H9 (cell line): ENCODE data around the gene REXO4. TPM values are rescaled to one million over a fixed set of nuclear protein-coding genes. Genes with fewer than 3 reads are reported as not detected.

Experiments
- DNase-seq: peaks from one replicate; pipeline ENCODE4 v3.0.0-alpha.2; 2017
- H2AFZ ChIP-seq: one replicate; pipeline ENCODE4 v1.6.1; 2013; ENCODE audit warnings: mild to moderate bottlenecking, low read length, control low read depth, moderate library complexity
- H2AK5ac ChIP-seq: 2 replicates; pipeline ENCODE4 v1.6.1; 2013; ENCODE audit warnings: low read length, control low read depth, mixed read lengths; ENCODE audit not compliant: insufficient read length
- H2BK120ac ChIP-seq: one replicate; pipeline ENCODE4 v1.6.1; 2013; ENCODE audit warnings: low read depth, mild to moderate bottlenecking, low read length, control low read depth, inconsistent platforms; ENCODE audit not compliant: poor library complexity, severe bottlenecking
- H2BK12ac ChIP-seq: 2 replicates; pipeline ENCODE4 v1.6.1; 2013; ENCODE audit warnings: low read length, control low read depth, mixed read lengths, low read depth; ENCODE audit not compliant: insufficient read length
- H2BK15ac ChIP-seq: 2 replicates; pipeline ENCODE4 v1.6.1; 2013; ENCODE audit warnings: low read depth, low read length, control low read depth
- H2BK20ac ChIP-seq: one replicate; pipeline ENCODE4 v1.6.1; 2013; ENCODE audit warnings: low read depth, mild to moderate bottlenecking, low read length, control low read depth, inconsistent platforms; ENCODE audit not compliant: poor library complexity, severe bottlenecking
- H2BK5ac ChIP-seq: 2 replicates; pipeline ENCODE4 v1.6.1; 2013; ENCODE audit warnings: low read length, control low read depth, mixed read lengths; ENCODE audit not compliant: insufficient read length
- H3K14ac ChIP-seq: 2 replicates; pipeline ENCODE4 v1.6.1; 2013; ENCODE audit warnings: low read length, control low read depth; ENCODE audit not compliant: insufficient read depth
- H3K18ac ChIP-seq: 2 replicates; pipeline ENCODE4 v1.6.1; 2013; ENCODE audit warnings: low read depth, mild to moderate bottlenecking, mixed read lengths, low read length, control low read depth; ENCODE audit not compliant: insufficient read length
- H3K23ac ChIP-seq: 2 replicates; pipeline ENCODE4 v1.6.1; 2013; ENCODE audit warnings: low read length, control low read depth, mixed read lengths, low read depth; ENCODE audit not compliant: insufficient read length
- H3K23me2 ChIP-seq: 2 replicates; pipeline ENCODE4 v1.6.1; 2013; ENCODE audit warnings: low read depth, mild to moderate bottlenecking, mixed read lengths, low read length, control low read depth; ENCODE audit not compliant: insufficient read length, poor library complexity, severe bottlenecking
- H3K27ac ChIP-seq: 2 replicates; pipeline ENCODE4 v1.5.1; 2013; ENCODE audit warnings: low read length, control low read depth, mixed read lengths, low read depth; ENCODE audit not compliant: insufficient read length
- H3K27me3 ChIP-seq: 2 replicates; pipeline ENCODE4 v1.6.1; 2013; ENCODE audit warnings: low read length, control low read depth, inconsistent platforms; ENCODE audit not compliant: insufficient read depth
- H3K4ac ChIP-seq: 2 replicates; pipeline ENCODE4 v1.6.1; 2013; ENCODE audit warnings: low read depth, mild to moderate bottlenecking, control low read depth, inconsistent platforms, low read length, moderate library complexity
- H3K4me1 ChIP-seq: 2 replicates; pipeline ENCODE4 v1.6.1; 2013; ENCODE audit warnings: low read length, control low read depth, inconsistent platforms; ENCODE audit not compliant: insufficient read depth
- H3K4me2 ChIP-seq: 2 replicates; pipeline ENCODE4 v1.6.1; 2013; ENCODE audit warnings: low read length, control low read depth, mixed read lengths; ENCODE audit not compliant: insufficient read length, insufficient read depth
- H3K56ac ChIP-seq: 2 replicates; pipeline ENCODE4 v1.6.1; 2013; ENCODE audit warnings: low read depth, mild to moderate bottlenecking, mixed read lengths, low read length, control low read depth; ENCODE audit not compliant: insufficient read length
- H3K79me1 ChIP-seq: 2 replicates; pipeline ENCODE4 v1.6.1; 2013; ENCODE audit warnings: low read depth, mild to moderate bottlenecking, moderate library complexity, low read length, control low read depth, inconsistent platforms; ENCODE audit not compliant: insufficient read depth, poor library complexity, severe bottlenecking
- H3K79me2 ChIP-seq: 2 replicates; pipeline ENCODE4 v1.6.1; 2013; ENCODE audit warnings: low read length, control low read depth, inconsistent platforms; ENCODE audit not compliant: insufficient read depth
- H3K9ac ChIP-seq: 2 replicates; pipeline ENCODE4 v1.6.1; 2013; ENCODE audit warnings: low read length, control low read depth, mixed read lengths; ENCODE audit not compliant: insufficient read length; ENCODE audit errors: extremely low read depth
- H3K9me3 ChIP-seq: one replicate; pipeline ENCODE4 v1.6.1; 2013; ENCODE audit warnings: low read depth, low read length, inconsistent platforms; ENCODE audit not compliant: control insufficient read depth
- H3T11ph ChIP-seq: one replicate; pipeline ENCODE4 v1.6.1; 2013; ENCODE audit warnings: mild to moderate bottlenecking, low read length, control low read depth, inconsistent platforms
- H4K20me1 ChIP-seq: one replicate; pipeline ENCODE4 v1.6.1; 2013; ENCODE audit not compliant: control insufficient read depth, insufficient read length, insufficient read depth
- H4K5ac ChIP-seq: 2 replicates; pipeline ENCODE4 v1.6.1; 2013; ENCODE audit warnings: low read depth, mild to moderate bottlenecking, mixed read lengths, low read length, control low read depth; ENCODE audit not compliant: insufficient read length
- H4K8ac ChIP-seq: replicated peaks from 2 replicates; pipeline ENCODE4 v1.6.1; 2013; ENCODE audit warnings: low read length, control low read depth, mixed read lengths, low read depth; ENCODE audit not compliant: insufficient read length
- H4K91ac ChIP-seq: 2 replicates; pipeline ENCODE4 v1.6.1; 2013; ENCODE audit warnings: low read depth, mild to moderate bottlenecking, moderate library complexity, mixed read lengths, low read length, control low read depth; ENCODE audit not compliant: insufficient read length
- H3K27ac Mint-ChIP-seq, 3 experiments: 2 replicates in 2 of 3; 3 replicates in 1 of 3; pipeline ENCODE4 v1.8.0; 2020 to 2021; ENCODE audit warnings: mixed read lengths in 3 of 3, mild to moderate bottlenecking in 1 of 3, moderate library complexity in 1 of 3
- H3K27me3 Mint-ChIP-seq: 2 replicates; pipeline ENCODE4 v1.8.0; 2021; ENCODE audit warnings: low read depth, mild to moderate bottlenecking, moderate library complexity, mixed read lengths
- H3K36me3 Mint-ChIP-seq, 3 experiments: 2 replicates in 2 of 3; 3 replicates in 1 of 3; pipeline ENCODE4 v1.8.0; 2020 to 2021; ENCODE audit warnings: low read depth in 3 of 3, mixed read lengths in 3 of 3; ENCODE audit not compliant: insufficient read depth in 1 of 3
- H3K4me1 Mint-ChIP-seq, 2 experiments: 2 replicates each; pipeline ENCODE4 v1.8.0; 2020; ENCODE audit warnings: mixed read lengths in 2 of 2
- H3K4me3 Mint-ChIP-seq, 2 experiments: 2 replicates in 1 of 2; 3 replicates in 1 of 2; pipeline ENCODE4 v1.8.0; 2020 to 2021; ENCODE audit warnings: mild to moderate bottlenecking in 2 of 2, mixed read lengths in 2 of 2, moderate library complexity in 1 of 2
- H3K9me3 Mint-ChIP-seq, 2 experiments: 2 replicates in 1 of 2; 3 replicates in 1 of 2; pipeline ENCODE4 v1.8.0; 2020; ENCODE audit warnings: mild to moderate bottlenecking in 2 of 2, mixed read lengths in 2 of 2, moderate library complexity in 1 of 2
- CTCF ChIP-seq: fragments of 200-600 bp; sonication (generic); conservative IDR thresholded peaks from 3 replicates; pipeline ENCODE4 v1.8.0; 2021; ENCODE audit warnings: antibody characterized with exemption, mild to moderate bottlenecking
- WGBS: extraction: QIAGEN DNeasy Blood & Tissue Kit; methylation state at CpG from one replicate; pipeline ENCODE4 v1.1.7; 2013; ENCODE audit warnings: missing lambda C conversion rate, low lambda C conversion rate, mixed read lengths; ENCODE audit not compliant: insufficient read length; ENCODE audit errors: extremely low coverage; 5-methylcytosine and 5-hydroxymethylcytosine counted together
- total RNA-seq: library from RNA; stranded (reverse); gene quantifications from 2 replicates; pipeline ENCODE4 v1.2.1, GENCODE V29; 2021

Gene REXO4
- total RNA-seq, 1 experiment from 2014 or later = 35.2 TPM

- Histone ChIP-seq H3K56ac (no peak overlapping the region), H2BK120ac (no peak overlapping the region), H3K14ac (no peak overlapping the region), H3K9me3 (no peaks in the 10 kb centered on the region), H3K9ac (no peak overlapping the region), H4K91ac (no peak overlapping the region), H3K23me2 (peaks cover 10% of the 10 kb centered on the region), H2BK12ac (no peak overlapping the region), H2AFZ (no peak overlapping the region), H3K23ac (no peak overlapping the region), H3T11ph (no peak overlapping the region), H3K18ac (no peak overlapping the region), H2BK5ac (no peak overlapping the region), H2BK15ac (no peak overlapping the region), H3K27me3 (no peaks in the 10 kb centered on the region), H3K4ac (no peak overlapping the region), H4K5ac (no peak overlapping the region), H4K8ac (no peak overlapping the region), H3K4me1 (no peaks in the 10 kb centered on the region), H2AK5ac (no peak overlapping the region), H3K79me2 (no peaks in the 10 kb centered on the region; the same call in 1 of the 2 replicates), H2BK20ac (no peak overlapping the region), H4K20me1 (no peaks in the 10 kb centered on the region), H3K27ac (no peak overlapping the region), H3K4me2 (peak overlapping the region; percentile 53), H3K79me1 (peaks cover 3% of the 10 kb centered on the region)
- peaks cover 11 to 12% of the 10 kb centered on the region in 2 experiments for H3K4me1 Mint-ChIP-seq
- no peak for DNase-seq
- H3K4me3 Mint-ChIP-seq = peak overlapping the region; percentile 84 to 92
- peak overlapping the region in 1 of 3 experiments; percentile 68; a peak in 1 of 7 replicates for H3K27ac Mint-ChIP-seq
- H3K36me3 Mint-ChIP-seq = peaks cover 11 to 57% (median 52%) of the 10 kb centered on the region in 3 experiments; a peak in 6 of 7 replicates
- no peak for TF ChIP-seq CTCF
- WGBS = no CpG with 5 or more reads among the region's 14 CpGs
- no peaks in the 10 kb centered on the region; the same call in 1 of the 2 replicates for H3K27me3 Mint-ChIP-seq
- no peaks in the 10 kb centered on the region for H3K9me3 Mint-ChIP-seq
Observed at GRCh38 chr9:133357656-133358055, 60.2 kb downstream of the REXO4 start.
